Measurements from ENCODE around the gene KRT80. TPM values are rescaled to one million over a fixed set of nuclear protein-coding genes. Genes with fewer than 3 reads are reported as not detected.

The KRT80 gene
- total and polyA plus RNA-seq, 2 donors (not counting 3 experiments of a cell fraction or from before 2014, with no cell fraction given), result 13.6 to 23.7 TPM

GRCh38 chr12:52171950-52172512, 19.8 kb downstream of the KRT80 start:
- no peak overlapping the region for H3K4me3 ChIP-seq (replicated peaks in 1 of 3; ENCODE audit: insufficient read depth in 1 of 3, low read depth in 1 of 3, low read length in 3 of 3)
- dilution Hi-C loops (cut with MboI; ENCODE audit: extremely low pct_ligation_motif_present, low sequenced_read_pairs), result no loop called here
- H4K20me1 ChIP-seq (replicated peaks; ENCODE audit: control insufficient read depth, extremely low read depth, insufficient read depth, low read length), result no peaks in the 10 kb centered on the region
- no peak overlapping the region for H2AFZ ChIP-seq (ENCODE audit: low read depth, low read length)
- intact Hi-C loops (cut with micrococcal nuclease), result no loop called here
- POLR2A ChIA-PET, result no interaction called here
- TF ChIP-seq CTCF (IDR thresholded peaks at IDR 0.05; ENCODE audit: extremely low read depth in 1 of 2, insufficient read depth in 1 of 2, low read depth in 1 of 2, low read length in 2 of 2) (peak; percentile 19 to 40), POLR2AphosphoS5 (IDR thresholded peaks at IDR 0.05; ENCODE audit: insufficient read depth, low read depth, low read length) (no peak), JUN (IDR thresholded peaks at IDR 0.05; ENCODE audit: borderline replicate concordance, insufficient read depth, insufficient read length, low read depth) (no peak), FOS (IDR thresholded peaks at IDR 0.05; ENCODE audit: borderline replicate concordance, insufficient read depth, low read length) (no peak)
- no peaks in the 10 kb centered on the region for H3K27me3 ChIP-seq (ENCODE audit: control insufficient read depth in 2 of 2, insufficient read depth in 2 of 2, low read length in 2 of 2)
- H3K9me3 ChIP-seq (replicated peaks; ENCODE audit: control insufficient read depth, insufficient read depth, low read length), result no peaks in the 10 kb centered on the region
- no peaks in the 10 kb centered on the region for H3K79me2 ChIP-seq (ENCODE audit: control insufficient read depth, insufficient read depth, low read length)
- BruUV-seq (replicated peaks), result no TSS peak
- no peak overlapping the region for H3K4me2 ChIP-seq (ENCODE audit: insufficient read depth, low read length)
- CTCF ChIA-PET, result interaction anchor here (1.1 to 6.1 kb wide), 4 partner anchors 9 to 41 kb away, joined by 3 to 39 read pairs (median 3); no protein-coding TSS in a partner anchor
- peaks cover 15% of the 10 kb centered on the region for H3K4me1 ChIP-seq (ENCODE audit: control insufficient read depth, extremely low read depth, insufficient read depth, low read length)
- H3K9me1 ChIP-seq (replicated peaks; ENCODE audit: control insufficient read depth, extremely low read depth, insufficient read depth, low read length), result no peaks in the 10 kb centered on the region
- DNase-seq (ENCODE audit: low read depth, low spot score) (no peak), FAIRE-seq (peak; percentile 21)
- no peak overlapping the region for H3K9ac ChIP-seq (replicated peaks; ENCODE audit: extremely low read depth, insufficient read depth, low read length)
- H3K36me3 ChIP-seq (ENCODE audit: control insufficient read depth in 2 of 2, extremely low read depth in 1 of 2, insufficient read depth in 2 of 2, low read length in 2 of 2), result no peaks in the 10 kb centered on the region
- H3K27ac ChIP-seq (ENCODE audit: insufficient read depth, low read depth, low read length), result no peak overlapping the region

GRCh38 chr12:52170827-52171226, 21.0 kb downstream of the KRT80 start:
- no peaks in the 10 kb centered on the region for H3K9me3 ChIP-seq (replicated peaks; ENCODE audit: control insufficient read depth, insufficient read depth, low read length)
- DNase-seq (ENCODE audit: low read depth, low spot score) (no peak), FAIRE-seq (no peak)
- ChIA-PET CTCF (interaction anchor here (3.1 to 6.1 kb wide), 2 partner anchors 42 to 109 kb away, joined by 10 to 39 read pairs; no protein-coding TSS in a partner anchor), POLR2A (no interaction called here)
- no peaks in the 10 kb centered on the region for H3K36me3 ChIP-seq (ENCODE audit: control insufficient read depth in 2 of 2, extremely low read depth in 1 of 2, insufficient read depth in 2 of 2, low read length in 2 of 2)
- H3K79me2 ChIP-seq (ENCODE audit: control insufficient read depth, insufficient read depth, low read length), result no peaks in the 10 kb centered on the region
- TF ChIP-seq EZH2 (IDR thresholded peaks at IDR 0.05; ENCODE audit: borderline replicate concordance, low read depth, low read length, severe bottlenecking), result no peak
- no peak for TF ChIP-seq FOS (IDR thresholded peaks at IDR 0.05; ENCODE audit: borderline replicate concordance, insufficient read depth, low read length)
- no peak for TF ChIP-seq CTCF (IDR thresholded peaks at IDR 0.05; ENCODE audit: extremely low read depth in 1 of 2, insufficient read depth in 1 of 2, low read depth in 1 of 2, low read length in 2 of 2)
- TF ChIP-seq GATA2 (IDR thresholded peaks at IDR 0.05; ENCODE audit: insufficient read depth, insufficient read length, low read depth, low read length), result no peak
- no peak for TF ChIP-seq POLR2A (IDR thresholded peaks at IDR 0.05; ENCODE audit: low read depth, low read length)
- H3K27me3 ChIP-seq (ENCODE audit: control insufficient read depth in 2 of 2, insufficient read depth in 2 of 2, low read length in 2 of 2), result no peaks in the 10 kb centered on the region
- H3K9me1 ChIP-seq (replicated peaks; ENCODE audit: control insufficient read depth, extremely low read depth, insufficient read depth, low read length), result no peaks in the 10 kb centered on the region
- no peak overlapping the region for H2AFZ ChIP-seq (ENCODE audit: low read depth, low read length)
- H3K9ac ChIP-seq (replicated peaks; ENCODE audit: extremely low read depth, insufficient read depth, low read length), result no peak overlapping the region
- no peak overlapping the region for H3K4me3 ChIP-seq (replicated peaks in 1 of 3; ENCODE audit: insufficient read depth in 1 of 3, low read depth in 1 of 3, low read length in 3 of 3)
- H3K4me1 ChIP-seq (ENCODE audit: control insufficient read depth, extremely low read depth, insufficient read depth, low read length), result peaks cover 9% of the 10 kb centered on the region
- H4K20me1 ChIP-seq (replicated peaks; ENCODE audit: control insufficient read depth, extremely low read depth, insufficient read depth, low read length), result no peaks in the 10 kb centered on the region
- dilution Hi-C loops (cut with MboI; ENCODE audit: extremely low pct_ligation_motif_present, low sequenced_read_pairs), result no loop called here
- intact Hi-C loops (cut with micrococcal nuclease), result no loop called here
- no TSS peak for BruUV-seq (replicated peaks)
- H3K4me2 ChIP-seq (ENCODE audit: insufficient read depth, low read length), result no peak overlapping the region
- H3K27ac ChIP-seq (ENCODE audit: insufficient read depth, low read depth, low read length), result no peak overlapping the region

Measured in endothelial cell of umbilical vein (primary cell).